Activated T-cell treated with anti-CD3 and anti-CD28 coated beads, Interleukin-2, amount 50 U/mL, for 24 hours (primary cell): ENCODE data around the gene MBP.
A peak's percentile ranks its signal among the peaks of the same experiment; 100 is the strongest.

ENCODE experiments used
- DNase-seq: peaks from one replicate; pipeline ENCODE4 v3.0.0-alpha.2; 2020
- H3K27ac Mint-ChIP-seq: 2 replicates; pipeline ENCODE4 v1.8.0; 2020; ENCODE audit warnings: mild to moderate bottlenecking, mixed read lengths
- H3K27me3 Mint-ChIP-seq: 2 replicates; pipeline ENCODE4 v1.8.0; 2020; ENCODE audit warnings: mixed read lengths
- H3K36me3 Mint-ChIP-seq: 2 replicates; pipeline ENCODE4 v1.8.0; 2020; ENCODE audit warnings: low read depth, mixed read lengths
- H3K4me1 Mint-ChIP-seq: 2 replicates; pipeline ENCODE4 v1.8.0; 2020; ENCODE audit warnings: low read depth, mixed read lengths
- H3K4me3 Mint-ChIP-seq: 2 replicates; pipeline ENCODE4 v1.8.0; 2020; ENCODE audit warnings: mild to moderate bottlenecking, moderate library complexity, mixed read lengths
- H3K9me3 Mint-ChIP-seq: 2 replicates; pipeline ENCODE4 v1.8.0; 2020; ENCODE audit warnings: mixed read lengths

The MBP gene

GRCh38 chr18:77116201-77117080, 16.1 kb downstream of the MBP start:
- H3K36me3 Mint-ChIP-seq: peaks cover 83% of the 10 kb centered on the region
- H3K27me3 Mint-ChIP-seq: no peaks in the 10 kb centered on the region
- peak overlapping the region; percentile 61 for H3K27ac Mint-ChIP-seq
- no peak overlapping the region for H3K4me3 Mint-ChIP-seq
- peak; percentile 18 for DNase-seq
- H3K4me1 Mint-ChIP-seq: peaks cover 86% of the 10 kb centered on the region
- no peaks in the 10 kb centered on the region for H3K9me3 Mint-ChIP-seq

- Mint-ChIP-seq H3K36me3 (peaks cover 81% of the 10 kb centered on the region), H3K9me3 (no peaks in the 10 kb centered on the region), H3K4me1 (peaks cover 85% of the 10 kb centered on the region), H3K27ac (peak overlapping the region; percentile 85), H3K27me3 (no peaks in the 10 kb centered on the region), H3K4me3 (no peak overlapping the region)
- DNase-seq: no peak
Measured at GRCh38 chr18:77115192-77115953, 17.2 kb downstream of the MBP start.

- DNase-seq: peak; percentile 59
- Mint-ChIP-seq H3K4me1 (peaks cover 87% of the 10 kb centered on the region), H3K9me3 (no peaks in the 10 kb centered on the region), H3K4me3 (no peak overlapping the region), H3K27me3 (no peaks in the 10 kb centered on the region), H3K36me3 (peaks cover 84% of the 10 kb centered on the region), H3K27ac (peak overlapping the region; percentile 85)
Measured at GRCh38 chr18:77114415-77115191, 18.0 kb downstream of the MBP start.

- Mint-ChIP-seq H3K9me3 (no peaks in the 10 kb centered on the region), H3K27ac (peak overlapping the region; percentile 85), H3K27me3 (no peaks in the 10 kb centered on the region), H3K4me1 (peaks cover 87% of the 10 kb centered on the region), H3K4me3 (no peak overlapping the region), H3K36me3 (peaks cover 84% of the 10 kb centered on the region)
- DNase-seq: no peak
Measured at GRCh38 chr18:77114152-77114414, 18.5 kb downstream of the MBP start.

GRCh38 chr18:77113361-77114151, 19.0 kb downstream of the MBP start:
- peaks cover 82% of the 10 kb centered on the region for H3K36me3 Mint-ChIP-seq

GRCh38 chr18:77112747-77113092, 19.9 kb downstream of the MBP start:
- Mint-ChIP-seq H3K27me3 (no peaks in the 10 kb centered on the region), H3K4me3 (no peak overlapping the region), H3K36me3 (peaks cover 82% of the 10 kb centered on the region), H3K9me3 (no peaks in the 10 kb centered on the region), H3K4me1 (peaks cover 92% of the 10 kb centered on the region), H3K27ac (peak overlapping the region; percentile 53)
- peak; percentile 25 for DNase-seq

More at GRCh38 chr18:77113361-77114151, 19.0 kb downstream of the MBP start:
- Mint-ChIP-seq H3K27ac (peak overlapping the region; percentile 66), H3K4me1 (peaks cover 87% of the 10 kb centered on the region), H3K9me3 (no peaks in the 10 kb centered on the region), H3K27me3 (no peaks in the 10 kb centered on the region), H3K4me3 (no peak overlapping the region)
- peak; percentile 29 for DNase-seq

GRCh38 chr18:77111951-77112746, 20.4 kb downstream of the MBP start:
- Mint-ChIP-seq H3K27ac (peak overlapping the region; percentile 53), H3K4me3 (no peak overlapping the region)

GRCh38 chr18:77111449-77111848, 21.1 kb downstream of the MBP start:
- peak; percentile 30 for DNase-seq
- H3K4me1 Mint-ChIP-seq: peaks cover 93% of the 10 kb centered on the region
- peaks cover 82% of the 10 kb centered on the region for H3K36me3 Mint-ChIP-seq
- peaks cover 4% of the 10 kb centered on the region for H3K9me3 Mint-ChIP-seq
- peak overlapping the region; percentile 64 for H3K27ac Mint-ChIP-seq
- no peak overlapping the region for H3K4me3 Mint-ChIP-seq
- H3K27me3 Mint-ChIP-seq: no peaks in the 10 kb centered on the region

More at GRCh38 chr18:77111951-77112746, 20.4 kb downstream of the MBP start:
- Mint-ChIP-seq H3K4me1 (peaks cover 93% of the 10 kb centered on the region), H3K9me3 (peaks cover 4% of the 10 kb centered on the region), H3K27me3 (no peaks in the 10 kb centered on the region), H3K36me3 (peaks cover 82% of the 10 kb centered on the region)
- peak; percentile 29 for DNase-seq

GRCh38 chr18:77110936-77111335, 21.6 kb downstream of the MBP start:
- Mint-ChIP-seq H3K9me3 (peaks cover 8% of the 10 kb centered on the region), H3K4me3 (no peak overlapping the region), H3K27ac (peak overlapping the region; percentile 64), H3K27me3 (no peaks in the 10 kb centered on the region), H3K4me1 (peaks cover 94% of the 10 kb centered on the region), H3K36me3 (peaks cover 83% of the 10 kb centered on the region)
- peak; percentile 28 for DNase-seq

GRCh38 chr18:77110400-77110799, 22.2 kb downstream of the MBP start:
- H3K4me3 Mint-ChIP-seq: no peak overlapping the region
- peak overlapping the region; percentile 29 for H3K27ac Mint-ChIP-seq
- H3K9me3 Mint-ChIP-seq: peaks cover 13% of the 10 kb centered on the region
- H3K36me3 Mint-ChIP-seq: peaks cover 84% of the 10 kb centered on the region
- no peaks in the 10 kb centered on the region for H3K27me3 Mint-ChIP-seq
- peaks cover 96% of the 10 kb centered on the region for H3K4me1 Mint-ChIP-seq
- DNase-seq: peak; percentile 25

- Mint-ChIP-seq H3K36me3 (peaks cover 83% of the 10 kb centered on the region), H3K27ac (peak overlapping the region; percentile 45), H3K4me1 (peaks cover 96% of the 10 kb centered on the region), H3K4me3 (no peak overlapping the region), H3K9me3 (peaks cover 16% of the 10 kb centered on the region), H3K27me3 (no peaks in the 10 kb centered on the region)
- DNase-seq: no peak
Measured at GRCh38 chr18:77109648-77110019, 22.9 kb downstream of the MBP start.

GRCh38 chr18:77108821-77109647, 23.5 kb downstream of the MBP start:
- Mint-ChIP-seq H3K4me1 (peaks cover 95% of the 10 kb centered on the region), H3K27me3 (no peaks in the 10 kb centered on the region), H3K4me3 (peak overlapping the region; percentile 23), H3K36me3 (peaks cover 82% of the 10 kb centered on the region), H3K9me3 (peaks cover 16% of the 10 kb centered on the region), H3K27ac (peak overlapping the region; percentile 45)
- peak; percentile 28 for DNase-seq
